CD8-positive, alpha-beta memory T cell (primary cell): ENCODE data around the gene B3GNT7. TPM values are rescaled to one million over a fixed set of nuclear protein-coding genes. Genes with fewer than 3 reads are reported as not detected.

ENCODE experiments used
- CTCF ChIA-PET: fragments of 350-600 bp; sonication (Branson Sonifier 250); formaldehyde crosslinking; loops from one replicate; lab custom pipeline; 2021; ENCODE audit warnings: antibody characterized with exemption; lab: Charles Lee
- POLR2A ChIA-PET: fragments of 350-600 bp; sonication (Branson Sonifier 250); formaldehyde crosslinking; loops from one replicate; lab custom pipeline; 2021; ENCODE audit warnings: antibody characterized with exemption; lab: Charles Lee
- DNase-seq, 5 donors: peaks; one replicate each; pipeline versions ENCODE4 v3.0.0 to v3.0.0-alpha.2; 2020 to 2022; ENCODE audit warnings: mixed read lengths in 1 of 5
- H3K27ac ChIP-seq: one replicate; pipeline ENCODE4 v1.7.0; 2013; ENCODE audit warnings: low read depth, mild to moderate bottlenecking, low read length, moderate library complexity
- H3K27me3 ChIP-seq: 2 replicates; pipeline ENCODE4 v1.7.0; 2013; ENCODE audit warnings: low read length, mild to moderate bottlenecking; ENCODE audit not compliant: insufficient read depth, poor library complexity, severe bottlenecking
- H3K36me3 ChIP-seq: 2 replicates; pipeline ENCODE4 v1.7.0; 2013; ENCODE audit warnings: mild to moderate bottlenecking, low read length, moderate library complexity; ENCODE audit not compliant: insufficient read depth
- H3K4me1 ChIP-seq: 2 replicates; pipeline ENCODE4 v1.7.0; 2013; ENCODE audit warnings: mild to moderate bottlenecking, low read length, moderate library complexity; ENCODE audit not compliant: insufficient read depth
- H3K4me3 ChIP-seq: 2 replicates; pipeline ENCODE4 v1.7.0; 2013; ENCODE audit warnings: mild to moderate bottlenecking, low read length
- H3K9me3 ChIP-seq: 2 replicates; pipeline ENCODE4 v1.7.0; 2013; ENCODE audit warnings: mild to moderate bottlenecking, low read length
- H3K27ac Mint-ChIP-seq, 8 donors: one replicate each; pipeline ENCODE4 v1.8.0; 2020 to 2021; ENCODE audit warnings: mixed read lengths in 8 of 8, mild to moderate bottlenecking in 6 of 8, inconsistent platforms in 3 of 8, moderate library complexity in 3 of 8
- H3K27me3 Mint-ChIP-seq, 2 donors: one replicate each; pipeline ENCODE4 v1.8.0; 2020 to 2021; ENCODE audit warnings: mixed read lengths in 2 of 2, mild to moderate bottlenecking in 1 of 2, moderate library complexity in 1 of 2
- H3K36me3 Mint-ChIP-seq, 3 donors: one replicate each; pipeline ENCODE4 v1.8.0; 2020 to 2021; ENCODE audit warnings: mixed read lengths in 3 of 3, inconsistent platforms in 1 of 3, mild to moderate bottlenecking in 1 of 3
- H3K4me1 Mint-ChIP-seq, 3 donors: one replicate each; pipeline ENCODE4 v1.8.0; 2020 to 2021; ENCODE audit warnings: mixed read lengths in 3 of 3, inconsistent platforms in 1 of 3, mild to moderate bottlenecking in 1 of 3
- H3K4me3 Mint-ChIP-seq, 7 donors: one replicate each; pipeline ENCODE4 v1.8.0; 2020 to 2021; ENCODE audit warnings: mixed read lengths in 7 of 7, mild to moderate bottlenecking in 6 of 7, moderate library complexity in 4 of 7, inconsistent platforms in 2 of 7
- H3K9me3 Mint-ChIP-seq, 5 donors: one replicate each; pipeline ENCODE4 v1.8.0; 2020 to 2022; ENCODE audit warnings: mixed read lengths in 5 of 5, mild to moderate bottlenecking in 3 of 5, moderate library complexity in 2 of 5, inconsistent platforms in 1 of 5
- polyA plus RNA-seq: library from polyadenylated mRNA; unstranded; fragments of 300-500 nt; fragmentation: Illumina TruSeq; gene quantifications from one replicate; pipeline ENCODE4 v1.2.3, GENCODE V29; 2021
- total RNA-seq, 2 experiments: library from RNA; stranded (reverse); gene quantifications; one replicate each; pipeline ENCODE4 v1.2.3, GENCODE V29; 2021

B3GNT7 gene
- total and polyA plus RNA-seq, 3 experiments from 2014 or later = 0.13 to 0.16 (median 0.14) TPM

- CTCF ChIA-PET = no interaction called here
- Histone ChIP-seq H3K36me3 (no peaks in the 10 kb centered on the region), H3K27ac (no peak overlapping the region), H3K27me3 (no peaks in the 10 kb centered on the region), H3K4me1 (no peaks in the 10 kb centered on the region), H3K9me3 (no peaks in the 10 kb centered on the region), H3K4me3 (no peak overlapping the region)
- Mint-ChIP-seq H3K4me1 (no peaks in the 10 kb centered on the region), H3K4me3 (no peak overlapping the region), H3K9me3 (no peaks in the 10 kb centered on the region), H3K27ac (no peak overlapping the region), H3K36me3 (no peaks in the 10 kb centered on the region), H3K27me3 (peaks cover 3 to 4% of the 10 kb centered on the region in 2 donors)
- DNase-seq = no peak
- POLR2A ChIA-PET = no interaction called here
These were observed 17.3 kb upstream of the B3GNT7 start for GRCh38 chr2:231378026-231378722.

- no peak for DNase-seq
- Mint-ChIP-seq H3K4me1 (no peaks in the 10 kb centered on the region), H3K36me3 (peaks cover 0 to 4% (median 0%) of the 10 kb centered on the region in 3 donors), H3K4me3 (no peak overlapping the region), H3K9me3 (peaks cover 0 to under 1% (median 0%) of the 10 kb centered on the region in 5 donors), H3K27me3 (peaks cover 4 to 7% of the 10 kb centered on the region in 2 donors), H3K27ac (peak overlapping the region in 1 of 8 donors; percentile 52)
- POLR2A ChIA-PET = no interaction called here
- H3K27ac ChIP-seq = no peak overlapping the region
- no peaks in the 10 kb centered on the region for H3K36me3 ChIP-seq
- no peaks in the 10 kb centered on the region for H3K4me1 ChIP-seq
- no peaks in the 10 kb centered on the region for H3K9me3 ChIP-seq
- no peaks in the 10 kb centered on the region for H3K27me3 ChIP-seq
- no peak overlapping the region for H3K4me3 ChIP-seq
- CTCF ChIA-PET = no interaction called here
These were observed 16.0 kb upstream of the B3GNT7 start for GRCh38 chr2:231379266-231380215.

- no peaks in the 10 kb centered on the region for H3K4me1 Mint-ChIP-seq
- H3K9me3 ChIP-seq = no peaks in the 10 kb centered on the region
- no peaks in the 10 kb centered on the region for H3K36me3 ChIP-seq
- CTCF ChIA-PET = no interaction called here
- H3K36me3 Mint-ChIP-seq = peaks cover 0 to 12% (median 0%) of the 10 kb centered on the region in 3 donors
- no peak overlapping the region for H3K27ac ChIP-seq
- H3K4me3 ChIP-seq = no peak overlapping the region
- no peaks in the 10 kb centered on the region for H3K27me3 ChIP-seq
- POLR2A ChIA-PET = no interaction called here
- no peak overlapping the region for H3K27ac Mint-ChIP-seq
- H3K4me3 Mint-ChIP-seq = no peak overlapping the region
- H3K9me3 Mint-ChIP-seq = peaks cover 3 to 8% (median 4%) of the 10 kb centered on the region in 5 donors
- no peak for DNase-seq
- H3K27me3 Mint-ChIP-seq = peaks cover 4 to 7% of the 10 kb centered on the region in 2 donors
- no peaks in the 10 kb centered on the region for H3K4me1 ChIP-seq
These were observed 15.2 kb upstream of the B3GNT7 start for GRCh38 chr2:231380307-231380706.

- POLR2A ChIA-PET = no interaction called here
- H3K27ac ChIP-seq = no peak overlapping the region
- CTCF ChIA-PET = no interaction called here
- H3K4me1 ChIP-seq = no peaks in the 10 kb centered on the region
- Mint-ChIP-seq H3K9me3 (peaks cover 5 to 8% (median 6%) of the 10 kb centered on the region in 5 donors), H3K4me1 (no peaks in the 10 kb centered on the region), H3K27ac (no peak overlapping the region), H3K4me3 (no peak overlapping the region), H3K27me3 (peaks cover 4 to 7% of the 10 kb centered on the region in 2 donors), H3K36me3 (peaks cover 0 to 12% (median 0%) of the 10 kb centered on the region in 3 donors)
- no peaks in the 10 kb centered on the region for H3K27me3 ChIP-seq
- no peak overlapping the region for H3K4me3 ChIP-seq
- no peak for DNase-seq
- no peaks in the 10 kb centered on the region for H3K9me3 ChIP-seq
- no peaks in the 10 kb centered on the region for H3K36me3 ChIP-seq
These were observed 14.3 kb upstream of the B3GNT7 start for GRCh38 chr2:231380991-231381847.

- Histone ChIP-seq H3K9me3 (no peaks in the 10 kb centered on the region), H3K4me1 (no peaks in the 10 kb centered on the region), H3K27ac (no peak overlapping the region), H3K4me3 (no peak overlapping the region), H3K36me3 (no peaks in the 10 kb centered on the region), H3K27me3 (no peaks in the 10 kb centered on the region)
- H3K27ac Mint-ChIP-seq = no peak overlapping the region
- H3K9me3 Mint-ChIP-seq = peaks cover 5 to 8% (median 6%) of the 10 kb centered on the region in 5 donors
- peaks cover 0 to 12% (median 0%) of the 10 kb centered on the region in 3 donors for H3K36me3 Mint-ChIP-seq
- CTCF ChIA-PET = no interaction called here
- DNase-seq = no peak
- no peaks in the 10 kb centered on the region for H3K4me1 Mint-ChIP-seq
- peaks cover 1 to 7% of the 10 kb centered on the region in 2 donors for H3K27me3 Mint-ChIP-seq
- POLR2A ChIA-PET = no interaction called here
- H3K4me3 Mint-ChIP-seq = no peak overlapping the region
These were observed 13.4 kb upstream of the B3GNT7 start for GRCh38 chr2:231382116-231382515.

- Histone ChIP-seq H3K4me3 (no peak overlapping the region), H3K27me3 (no peaks in the 10 kb centered on the region), H3K4me1 (no peaks in the 10 kb centered on the region), H3K27ac (no peak overlapping the region), H3K36me3 (no peaks in the 10 kb centered on the region), H3K9me3 (no peaks in the 10 kb centered on the region)
- H3K4me3 Mint-ChIP-seq = no peak overlapping the region
- DNase-seq = no peak
- H3K27me3 Mint-ChIP-seq = peaks cover 0 to 7% of the 10 kb centered on the region in 2 donors
- peaks cover 0 to 12% (median 0%) of the 10 kb centered on the region in 3 donors for H3K36me3 Mint-ChIP-seq
- H3K27ac Mint-ChIP-seq = no peak overlapping the region
- H3K9me3 Mint-ChIP-seq = peaks cover 5 to 8% (median 6%) of the 10 kb centered on the region in 5 donors
- POLR2A ChIA-PET = no interaction called here
- no peaks in the 10 kb centered on the region for H3K4me1 Mint-ChIP-seq
- CTCF ChIA-PET = no interaction called here
These were observed 11.9 kb upstream of the B3GNT7 start for GRCh38 chr2:231383416-231384108.

- Histone ChIP-seq H3K27ac (no peak overlapping the region), H3K27me3 (no peaks in the 10 kb centered on the region), H3K4me1 (no peaks in the 10 kb centered on the region), H3K36me3 (no peaks in the 10 kb centered on the region), H3K9me3 (no peaks in the 10 kb centered on the region), H3K4me3 (no peak overlapping the region)
- peaks cover 5 to 8% (median 6%) of the 10 kb centered on the region in 5 donors for H3K9me3 Mint-ChIP-seq
- H3K27me3 Mint-ChIP-seq = peaks cover 0 to 7% of the 10 kb centered on the region in 2 donors
- POLR2A ChIA-PET = no interaction called here
- DNase-seq = no peak
- CTCF ChIA-PET = no interaction called here
- H3K36me3 Mint-ChIP-seq = peaks cover 0 to 12% (median 0%) of the 10 kb centered on the region in 3 donors
- H3K4me3 Mint-ChIP-seq = no peak overlapping the region
- no peak overlapping the region for H3K27ac Mint-ChIP-seq
- H3K4me1 Mint-ChIP-seq = no peaks in the 10 kb centered on the region
These were observed 11.4 kb upstream of the B3GNT7 start for GRCh38 chr2:231384109-231384435.
